H9 (cell line): ENCODE data around the gene TMEM117. TPM values are rescaled to one million over a fixed set of nuclear protein-coding genes. Genes with fewer than 3 reads are reported as not detected.

ENCODE experiments used
- DNase-seq: peaks from one replicate; pipeline ENCODE4 v3.0.0-alpha.2; 2017
- H2AFZ ChIP-seq: one replicate; pipeline ENCODE4 v1.6.1; 2013; ENCODE audit warnings: mild to moderate bottlenecking, low read length, control low read depth, moderate library complexity
- H2AK5ac ChIP-seq: 2 replicates; pipeline ENCODE4 v1.6.1; 2013; ENCODE audit warnings: low read length, control low read depth, mixed read lengths; ENCODE audit not compliant: insufficient read length
- H2BK120ac ChIP-seq: one replicate; pipeline ENCODE4 v1.6.1; 2013; ENCODE audit warnings: low read depth, mild to moderate bottlenecking, low read length, control low read depth, inconsistent platforms; ENCODE audit not compliant: poor library complexity, severe bottlenecking
- H2BK12ac ChIP-seq: 2 replicates; pipeline ENCODE4 v1.6.1; 2013; ENCODE audit warnings: low read length, control low read depth, mixed read lengths, low read depth; ENCODE audit not compliant: insufficient read length
- H2BK15ac ChIP-seq: 2 replicates; pipeline ENCODE4 v1.6.1; 2013; ENCODE audit warnings: low read depth, low read length, control low read depth
- H2BK20ac ChIP-seq: one replicate; pipeline ENCODE4 v1.6.1; 2013; ENCODE audit warnings: low read depth, mild to moderate bottlenecking, low read length, control low read depth, inconsistent platforms; ENCODE audit not compliant: poor library complexity, severe bottlenecking
- H2BK5ac ChIP-seq: 2 replicates; pipeline ENCODE4 v1.6.1; 2013; ENCODE audit warnings: low read length, control low read depth, mixed read lengths; ENCODE audit not compliant: insufficient read length
- H3K14ac ChIP-seq: 2 replicates; pipeline ENCODE4 v1.6.1; 2013; ENCODE audit warnings: low read length, control low read depth; ENCODE audit not compliant: insufficient read depth
- H3K18ac ChIP-seq: 2 replicates; pipeline ENCODE4 v1.6.1; 2013; ENCODE audit warnings: low read depth, mild to moderate bottlenecking, mixed read lengths, low read length, control low read depth; ENCODE audit not compliant: insufficient read length
- H3K23ac ChIP-seq: 2 replicates; pipeline ENCODE4 v1.6.1; 2013; ENCODE audit warnings: low read length, control low read depth, mixed read lengths, low read depth; ENCODE audit not compliant: insufficient read length
- H3K23me2 ChIP-seq: 2 replicates; pipeline ENCODE4 v1.6.1; 2013; ENCODE audit warnings: low read depth, mild to moderate bottlenecking, mixed read lengths, low read length, control low read depth; ENCODE audit not compliant: insufficient read length, poor library complexity, severe bottlenecking
- H3K27ac ChIP-seq: 2 replicates; pipeline ENCODE4 v1.5.1; 2013; ENCODE audit warnings: low read length, control low read depth, mixed read lengths, low read depth; ENCODE audit not compliant: insufficient read length
- H3K27me3 ChIP-seq: 2 replicates; pipeline ENCODE4 v1.6.1; 2013; ENCODE audit warnings: low read length, control low read depth, inconsistent platforms; ENCODE audit not compliant: insufficient read depth
- H3K4ac ChIP-seq: 2 replicates; pipeline ENCODE4 v1.6.1; 2013; ENCODE audit warnings: low read depth, mild to moderate bottlenecking, control low read depth, inconsistent platforms, low read length, moderate library complexity
- H3K4me1 ChIP-seq: 2 replicates; pipeline ENCODE4 v1.6.1; 2013; ENCODE audit warnings: low read length, control low read depth, inconsistent platforms; ENCODE audit not compliant: insufficient read depth
- H3K4me2 ChIP-seq: 2 replicates; pipeline ENCODE4 v1.6.1; 2013; ENCODE audit warnings: low read length, control low read depth, mixed read lengths; ENCODE audit not compliant: insufficient read length, insufficient read depth
- H3K56ac ChIP-seq: 2 replicates; pipeline ENCODE4 v1.6.1; 2013; ENCODE audit warnings: low read depth, mild to moderate bottlenecking, mixed read lengths, low read length, control low read depth; ENCODE audit not compliant: insufficient read length
- H3K79me1 ChIP-seq: 2 replicates; pipeline ENCODE4 v1.6.1; 2013; ENCODE audit warnings: low read depth, mild to moderate bottlenecking, moderate library complexity, low read length, control low read depth, inconsistent platforms; ENCODE audit not compliant: insufficient read depth, poor library complexity, severe bottlenecking
- H3K79me2 ChIP-seq: 2 replicates; pipeline ENCODE4 v1.6.1; 2013; ENCODE audit warnings: low read length, control low read depth, inconsistent platforms; ENCODE audit not compliant: insufficient read depth
- H3K9ac ChIP-seq: 2 replicates; pipeline ENCODE4 v1.6.1; 2013; ENCODE audit warnings: low read length, control low read depth, mixed read lengths; ENCODE audit not compliant: insufficient read length; ENCODE audit errors: extremely low read depth
- H3K9me3 ChIP-seq: one replicate; pipeline ENCODE4 v1.6.1; 2013; ENCODE audit warnings: low read depth, low read length, inconsistent platforms; ENCODE audit not compliant: control insufficient read depth
- H3T11ph ChIP-seq: one replicate; pipeline ENCODE4 v1.6.1; 2013; ENCODE audit warnings: mild to moderate bottlenecking, low read length, control low read depth, inconsistent platforms
- H4K20me1 ChIP-seq: one replicate; pipeline ENCODE4 v1.6.1; 2013; ENCODE audit not compliant: control insufficient read depth, insufficient read length, insufficient read depth
- H4K5ac ChIP-seq: 2 replicates; pipeline ENCODE4 v1.6.1; 2013; ENCODE audit warnings: low read depth, mild to moderate bottlenecking, mixed read lengths, low read length, control low read depth; ENCODE audit not compliant: insufficient read length
- H4K8ac ChIP-seq: replicated peaks from 2 replicates; pipeline ENCODE4 v1.6.1; 2013; ENCODE audit warnings: low read length, control low read depth, mixed read lengths, low read depth; ENCODE audit not compliant: insufficient read length
- H4K91ac ChIP-seq: 2 replicates; pipeline ENCODE4 v1.6.1; 2013; ENCODE audit warnings: low read depth, mild to moderate bottlenecking, moderate library complexity, mixed read lengths, low read length, control low read depth; ENCODE audit not compliant: insufficient read length
- H3K27ac Mint-ChIP-seq, 3 experiments: 2 replicates in 2 of 3; 3 replicates in 1 of 3; pipeline ENCODE4 v1.8.0; 2020 to 2021; ENCODE audit warnings: mixed read lengths in 3 of 3, mild to moderate bottlenecking in 1 of 3, moderate library complexity in 1 of 3
- H3K27me3 Mint-ChIP-seq: 2 replicates; pipeline ENCODE4 v1.8.0; 2021; ENCODE audit warnings: low read depth, mild to moderate bottlenecking, moderate library complexity, mixed read lengths
- H3K36me3 Mint-ChIP-seq, 3 experiments: 2 replicates in 2 of 3; 3 replicates in 1 of 3; pipeline ENCODE4 v1.8.0; 2020 to 2021; ENCODE audit warnings: low read depth in 3 of 3, mixed read lengths in 3 of 3; ENCODE audit not compliant: insufficient read depth in 1 of 3
- H3K4me1 Mint-ChIP-seq, 2 experiments: 2 replicates each; pipeline ENCODE4 v1.8.0; 2020; ENCODE audit warnings: mixed read lengths in 2 of 2
- H3K4me3 Mint-ChIP-seq, 2 experiments: 2 replicates in 1 of 2; 3 replicates in 1 of 2; pipeline ENCODE4 v1.8.0; 2020 to 2021; ENCODE audit warnings: mild to moderate bottlenecking in 2 of 2, mixed read lengths in 2 of 2, moderate library complexity in 1 of 2
- H3K9me3 Mint-ChIP-seq, 2 experiments: 2 replicates in 1 of 2; 3 replicates in 1 of 2; pipeline ENCODE4 v1.8.0; 2020; ENCODE audit warnings: mild to moderate bottlenecking in 2 of 2, mixed read lengths in 2 of 2, moderate library complexity in 1 of 2
- CTCF ChIP-seq: fragments of 200-600 bp; sonication (generic); conservative IDR thresholded peaks from 3 replicates; pipeline ENCODE4 v1.8.0; 2021; ENCODE audit warnings: antibody characterized with exemption, mild to moderate bottlenecking
- WGBS: extraction: QIAGEN DNeasy Blood & Tissue Kit; methylation state at CpG from one replicate; pipeline ENCODE4 v1.1.7; 2013; ENCODE audit warnings: missing lambda C conversion rate, low lambda C conversion rate, mixed read lengths; ENCODE audit not compliant: insufficient read length; ENCODE audit errors: extremely low coverage; 5-methylcytosine and 5-hydroxymethylcytosine counted together
- total RNA-seq: library from RNA; stranded (reverse); gene quantifications from 2 replicates; pipeline ENCODE4 v1.2.1, GENCODE V29; 2021

Gene TMEM117
- total RNA-seq, 1 experiment from 2014 or later = 1.7 TPM

GRCh38 chr12:44367916-44368315 is 532.0 kb downstream of the TMEM117 start:
- H3K79me2 ChIP-seq = no peaks in the 10 kb centered on the region
- WGBS = no CpG with 5 or more reads among the region's 2 CpGs
- no peaks in the 10 kb centered on the region for H3K9me3 ChIP-seq
- no peak for DNase-seq
- no peak for TF ChIP-seq CTCF
- Mint-ChIP-seq H3K27ac (no peak overlapping the region), H3K4me3 (no peak overlapping the region), H3K36me3 (no peaks in the 10 kb centered on the region), H3K27me3 (no peaks in the 10 kb centered on the region), H3K4me1 (no peaks in the 10 kb centered on the region), H3K9me3 (no peaks in the 10 kb centered on the region)
- H2BK120ac ChIP-seq = no peak overlapping the region
- no peak overlapping the region for H2AFZ ChIP-seq
- H3T11ph ChIP-seq = no peak overlapping the region
- no peak overlapping the region for H3K23ac ChIP-seq
- H4K8ac ChIP-seq = no peak overlapping the region
- no peaks in the 10 kb centered on the region for H4K20me1 ChIP-seq
- no peaks in the 10 kb centered on the region for H3K23me2 ChIP-seq
- no peak overlapping the region for H4K91ac ChIP-seq
- no peak overlapping the region for H3K14ac ChIP-seq
- no peak overlapping the region for H2AK5ac ChIP-seq
- no peak overlapping the region for H3K9ac ChIP-seq
- H3K27ac ChIP-seq = no peak overlapping the region
- no peak overlapping the region for H3K56ac ChIP-seq
- H2BK20ac ChIP-seq = no peak overlapping the region
- no peak overlapping the region for H3K18ac ChIP-seq
- no peaks in the 10 kb centered on the region for H3K27me3 ChIP-seq
- H4K5ac ChIP-seq = no peak overlapping the region
- no peaks in the 10 kb centered on the region for H3K79me1 ChIP-seq
- no peak overlapping the region for H3K4ac ChIP-seq
- no peak overlapping the region for H2BK12ac ChIP-seq
- H2BK5ac ChIP-seq = no peak overlapping the region
- H3K4me2 ChIP-seq = no peak overlapping the region
- H3K4me1 ChIP-seq = no peaks in the 10 kb centered on the region
- H2BK15ac ChIP-seq = no peak overlapping the region
